HepG2 (cell line): ENCODE data around the gene SCGB3A1. TPM values are rescaled to one million over a fixed set of nuclear protein-coding genes. Genes with fewer than 3 reads are reported as not detected.

ENCODE experiments used
- ATAC-seq: fragments of 200-7000 bp; cut with Tn5 transposase; 3 replicates; pipeline ENCODE4 v1.9.1; 2020; ENCODE audit warnings: mild to moderate bottlenecking, moderate library complexity
- BruUV-seq: library from RNA; stranded (reverse); fragments of 400-500 nt; replicated peaks from 2 replicates; lab custom pipeline; 2021; lab: Mats Ljungman, UMichigan
- CTCF ChIA-PET: fragments of 300-600 bp; formaldehyde crosslinking; extraction: SDS; loops from one replicate; lab custom pipeline; 2021; ENCODE audit warnings: low total read pairs, inconsistent platforms, low intra/inter-chr PET ratio; lab: Yijun Ruan, JAX
- POLR2A ChIA-PET: fragments of 350-600 bp; sonication (Branson Sonifier 250); formaldehyde crosslinking; loops from one replicate; lab custom pipeline; 2020; ENCODE audit warnings: antibody characterized with exemption, inconsistent platforms; lab: Yijun Ruan, JAX
- DNase-seq: peaks from one replicate; pipeline ENCODE4 v3.0.0-alpha.2; 2015; ENCODE audit warnings: low spot score
- FAIRE-seq: peaks from 3 replicates; lab custom pipeline; 2011; peaks lifted over from hg19 to GRCh38; lab: Jason Lieb, UNC
- H2AFZ ChIP-seq: one replicate; pipeline ENCODE4 v1.6.1; 2011; ENCODE audit warnings: low read length, inconsistent platforms
- H3K27ac ChIP-seq: fragments of 300-600 bp; 3 replicates; pipeline ENCODE4 v1.8.0; 2011; ENCODE audit warnings: mixed run types, mild to moderate bottlenecking, mixed read lengths, low read length, inconsistent platforms; ENCODE audit not compliant: insufficient read depth; ENCODE audit errors: extremely low read length
- H3K27me3 ChIP-seq, 2 experiments: fragments of 200-600 bp in 1 of 2; 2 replicates in 1 of 2; 3 replicates in 1 of 2; pipeline versions ENCODE4 v1.6.0 to v1.8.0; 2011; ENCODE audit warnings: low read length in 2 of 2, mild to moderate bottlenecking in 2 of 2, moderate library complexity in 2 of 2, inconsistent platforms in 1 of 2; ENCODE audit not compliant: insufficient read depth in 2 of 2, control insufficient read depth in 1 of 2
- H3K36me3 ChIP-seq, 2 experiments: fragments of 200-600 bp in 1 of 2; replicated peaks in 1 of 2; 2 replicates in 1 of 2; 3 replicates in 1 of 2; pipeline versions ENCODE4 v1.5.1 to v1.8.0; 2011; ENCODE audit warnings: low read length in 2 of 2, inconsistent platforms in 1 of 2; ENCODE audit not compliant: insufficient read depth in 2 of 2, control insufficient read depth in 1 of 2
- H3K4me1 ChIP-seq: 2 replicates; pipeline ENCODE4 v1.5.1; 2012; ENCODE audit warnings: low read length, inconsistent platforms; ENCODE audit not compliant: insufficient read depth
- H3K4me2 ChIP-seq: 2 replicates; pipeline ENCODE4 v1.6.0; 2011; ENCODE audit warnings: low read depth, low read length, inconsistent platforms
- H3K4me3 ChIP-seq, 3 experiments: fragments of 200-600 bp in 1 of 3; sonication (generic), shearing (Covaris generic) in 1 of 3; replicated peaks in 1 of 3; 2 replicates each; pipeline ENCODE4 v1.5.1; 2011 to 2016; ENCODE audit warnings: low read length in 3 of 3, inconsistent platforms in 2 of 3, low read depth in 2 of 3, mild to moderate bottlenecking in 2 of 3, control low read depth in 1 of 3, mixed read lengths in 1 of 3; ENCODE audit not compliant: insufficient read depth in 1 of 3
- H3K79me2 ChIP-seq: one replicate; pipeline ENCODE4 v1.6.1; 2011; ENCODE audit warnings: low read length, inconsistent platforms; ENCODE audit not compliant: insufficient read depth
- H3K9ac ChIP-seq: 2 replicates; pipeline ENCODE4 v1.6.0; 2011; ENCODE audit warnings: mild to moderate bottlenecking, low read depth, low read length, inconsistent platforms; ENCODE audit not compliant: insufficient read depth
- H3K9me3 ChIP-seq: 2 replicates; pipeline ENCODE4 v1.5.1; 2012; ENCODE audit warnings: mild to moderate bottlenecking, low read length
- H4K20me1 ChIP-seq: 2 replicates; pipeline ENCODE4 v1.6.0; 2011; ENCODE audit warnings: inconsistent platforms, mild to moderate bottlenecking, low read length, moderate library complexity; ENCODE audit not compliant: insufficient read depth
- ATF1 ChIP-seq: IDR thresholded peaks from 2 replicates; pipeline ENCODE4 v1.6.1; 2016; ENCODE audit warnings: mild to moderate bottlenecking, control low read depth
- FOXO1 ChIP-seq: sonication (generic); formaldehyde crosslinking; IDR thresholded peaks from 2 replicates; pipeline ENCODE4 v1.4.0; 2020; ENCODE audit warnings: missing genetic modification reagents
- KLF15 ChIP-seq: sonication (generic); formaldehyde crosslinking; IDR thresholded peaks from 2 replicates; pipeline ENCODE4 v1.8.1; 2023; ENCODE audit warnings: borderline replicate concordance, mild to moderate bottlenecking, inconsistent platforms, missing genetic modification reagents, mixed read lengths
- NFRKB ChIP-seq: fragments of 450-650 bp; IDR thresholded peaks from 2 replicates; pipeline ENCODE4 v1.6.1; 2017
- NFYC ChIP-seq: IDR thresholded peaks from 2 replicates; pipeline ENCODE4 v1.6.1; 2016; ENCODE audit warnings: missing genetic modification reagents, missing compliant biosample characterization
- SAP130 ChIP-seq: IDR thresholded peaks from 2 replicates; pipeline ENCODE4 v1.6.1; 2016; ENCODE audit warnings: low read depth
- SP5 ChIP-seq: IDR thresholded peaks from 2 replicates; pipeline ENCODE4 v1.6.1; 2016; ENCODE audit warnings: low read depth, borderline replicate concordance
- SRF ChIP-seq: IDR thresholded peaks from 2 replicates; pipeline ENCODE4 v1.6.1; 2011; ENCODE audit warnings: mild to moderate bottlenecking, low read depth, low read length, moderate library complexity
- SSRP1 ChIP-seq: IDR thresholded peaks from 2 replicates; pipeline ENCODE4 v1.6.1; 2016; ENCODE audit warnings: control low read depth
- SUZ12 ChIP-seq: fragments of 150-350 bp; IDR thresholded peaks from 2 replicates; pipeline ENCODE4 v1.6.1; 2014; ENCODE audit warnings: low read depth, low read length
- TP53 ChIP-seq: sonication (generic); formaldehyde crosslinking; conservative IDR thresholded peaks from 2 replicates; pipeline ENCODE4 v1.4.0; 2020; ENCODE audit warnings: missing genetic modification reagents
- ZNF501 ChIP-seq: sonication (generic); formaldehyde crosslinking; IDR thresholded peaks from 2 replicates; pipeline ENCODE4 v1.5.1; 2020; ENCODE audit warnings: mild to moderate bottlenecking, moderate library complexity, missing genetic modification reagents
- WGBS: methylation state at CpG from one replicate; pipeline ENCODE4 v1.1.6; 2017; ENCODE audit warnings: low lambda C conversion rate; 5-methylcytosine and 5-hydroxymethylcytosine counted together
- in situ Hi-C: cut with HindIII; loops from 2 replicates; pipeline ENCODE4 v1.10.0; 2017; ENCODE audit warnings: low pct_unique_long_range_greater_than_20kb; ENCODE audit not compliant: extremely low pct_ligation_motif_present
- intact Hi-C: fragments of 100-400 bp; cut with micrococcal nuclease; formaldehyde crosslinking; loops from one replicate; pipeline ENCODE4 v1.10.0; 2022; ENCODE audit not compliant: unreplicated experiment
- polyA plus RNA-seq, 8 experiments: library from polyadenylated mRNA; depleted of rRNA in 3 of 8; stranded (reverse) in 7 of 8; unstranded in 1 of 8; fragments of >200 nt; fragmentation: Illumina TruSeq in 4 of 8; extraction: Trizol in 4 of 8; gene quantifications; 2 replicates each; pipeline versions ENCODE4 v1.2.1 to v1.2.3, GENCODE V29; 2011 to 2016; ENCODE audit warnings: low read depth in 4 of 8, missing spikeins in 1 of 8, mixed read lengths in 1 of 8; ENCODE audit not compliant: insufficient read depth in 1 of 8
- total RNA-seq, 5 experiments: library from RNA; depleted of rRNA; stranded (reverse); fragments of >200 nt; fragmentation: Illumina TruSeq; extraction: Trizol; gene quantifications; 2 replicates each; pipeline ENCODE4 v1.2.3, GENCODE V29; 2016; ENCODE audit warnings: low read depth in 1 of 5
- TF ChIP-seq, protein P1 (sequence below): sonication (generic); formaldehyde crosslinking; IDR thresholded peaks from 2 replicates; pipeline ENCODE4 v1.5.0; 2020; ENCODE audit warnings: mild to moderate bottlenecking, low read depth, missing genetic modification reagents, borderline replicate concordance
- TF ChIP-seq, protein P2 (sequence below): sonication (generic); formaldehyde crosslinking; IDR thresholded peaks from one replicate; pipeline ENCODE4 v1.5.1; 2020; ENCODE audit warnings: mild to moderate bottlenecking, missing genetic modification reagents; ENCODE audit errors: not compliant biosample characterization
- TF ChIP-seq, protein P3 (sequence below): sonication (generic); formaldehyde crosslinking; IDR thresholded peaks from 2 replicates; pipeline ENCODE4 v1.9.0; 2021; ENCODE audit warnings: missing genetic modification reagents, mild to moderate bottlenecking, borderline replicate concordance

Gene SCGB3A1
- total and polyA plus RNA-seq, 2 of the 13 experiments (the other 11 are each of a cell fraction or from before 2014, with no cell fraction given), result not detected

DNA sequence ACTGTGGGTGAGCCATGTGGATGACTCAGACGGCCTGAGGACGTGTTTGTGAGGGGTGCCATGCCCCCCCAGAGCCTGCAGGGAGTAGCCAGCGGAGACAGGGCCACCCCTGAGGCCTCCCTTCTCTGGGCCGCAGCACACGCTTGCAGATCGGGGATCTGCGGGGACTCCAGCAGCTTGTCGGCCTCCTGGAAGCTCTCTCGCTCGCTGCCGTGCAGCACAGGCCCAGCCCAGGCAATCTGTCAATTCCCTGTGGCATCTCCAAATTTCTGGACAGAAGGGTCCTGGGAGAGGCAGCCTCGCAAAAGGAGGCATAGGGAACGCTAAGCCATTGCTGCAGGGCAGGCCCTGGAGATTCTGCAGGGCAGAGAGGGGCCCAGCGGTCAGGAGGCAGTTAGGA, 36.9 kb upstream of the SCGB3A1 start (continued):
- TF ChIP-seq ZNF501 (CRISPR knock-in tag) (no peak), SP5 (CRISPR knock-in tag) (no peak), SRF (no peak), SUZ12 (no peak), KLF15 (CRISPR knock-in tag) (no peak), TP53 (CRISPR knock-in tag) (no peak)
- TF ChIP-seq, all 625 proteins: peak for 0

DNA sequence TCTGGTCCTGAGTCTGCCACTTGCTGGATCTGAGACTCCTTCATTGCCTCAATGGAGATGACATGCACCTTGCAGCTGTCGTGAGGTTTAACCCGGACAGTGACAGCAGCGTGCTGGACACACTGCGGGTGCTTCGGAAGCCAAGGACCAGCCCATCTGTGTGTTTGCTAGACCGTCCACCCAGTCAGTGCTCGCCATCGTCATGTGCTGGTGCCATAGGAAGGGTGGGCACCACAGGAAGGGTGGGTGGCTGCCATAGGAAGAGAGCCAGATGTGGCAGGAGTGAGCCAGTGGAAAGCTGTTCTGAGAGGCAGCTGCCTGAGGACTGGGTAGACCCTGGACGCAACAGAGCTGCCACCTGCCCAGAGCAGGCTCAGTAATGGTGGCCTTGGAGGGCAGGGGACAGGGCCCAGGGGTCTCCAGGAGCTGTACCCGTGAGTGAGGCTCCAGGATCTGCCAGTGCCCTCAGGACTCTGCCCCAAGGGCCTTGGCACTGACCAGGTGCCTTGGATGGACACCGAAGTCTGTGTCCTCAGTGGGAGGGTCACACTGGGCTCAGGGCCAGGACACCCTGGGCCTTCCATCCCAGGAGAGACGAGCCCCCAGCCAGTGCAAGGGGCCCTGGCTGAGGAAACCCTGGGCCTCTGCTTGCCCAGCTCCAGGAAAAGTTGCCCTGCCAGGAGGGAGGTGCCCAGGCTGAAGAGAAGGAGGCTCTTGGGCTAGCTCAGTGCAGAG, 36.3 kb upstream of the SCGB3A1 start:
- in situ Hi-C loops (no loop called here), intact Hi-C loops (no loop called here)
- FAIRE-seq (no peak), ATAC-seq (no peak), DNase-seq (no peak)
- Histone ChIP-seq H3K79me2 (no peaks in the 10 kb centered on the region), H3K4me3 (no peak overlapping the region), H3K9me3 (no peaks in the 10 kb centered on the region), H3K4me2 (no peak overlapping the region), H4K20me1 (no peaks in the 10 kb centered on the region), H3K27ac (no peak overlapping the region), H3K27me3 (peaks cover 14 to 77% of the 10 kb centered on the region in 2 experiments; a peak in 4 of 5 replicates), H3K9ac (no peak overlapping the region), H3K36me3 (no peaks in the 10 kb centered on the region), H3K4me1 (no peaks in the 10 kb centered on the region), H2AFZ (no peak overlapping the region)
- CTCF ChIA-PET, result no interaction called here
- no TSS peak for BruUV-seq
- POLR2A ChIA-PET, result no interaction called here
- WGBS, result 16% methylated on average over 6 of the region's 12 CpGs
- no peak for TF ChIP-seq NFYC (CRISPR knock-in tag)
- no peak for TF ChIP-seq FOXO1 (CRISPR knock-in tag)
- TF ChIP-seq ATF1 (CRISPR knock-in tag), result no peak
- TF ChIP-seq NFRKB, result no peak
- TF ChIP-seq, protein P1, sequence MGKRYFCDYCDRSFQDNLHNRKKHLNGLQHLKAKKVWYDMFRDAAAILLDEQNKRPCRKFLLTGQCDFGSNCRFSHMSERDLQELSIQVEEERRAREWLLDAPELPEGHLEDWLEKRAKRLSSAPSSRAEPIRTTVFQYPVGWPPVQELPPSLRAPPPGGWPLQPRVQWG (CRISPR knock-in tag), result no peak
- no peak for TF ChIP-seq SAP130 (CRISPR knock-in tag)
- TF ChIP-seq SSRP1 (CRISPR knock-in tag), result no peak
- TF ChIP-seq, protein P2, sequence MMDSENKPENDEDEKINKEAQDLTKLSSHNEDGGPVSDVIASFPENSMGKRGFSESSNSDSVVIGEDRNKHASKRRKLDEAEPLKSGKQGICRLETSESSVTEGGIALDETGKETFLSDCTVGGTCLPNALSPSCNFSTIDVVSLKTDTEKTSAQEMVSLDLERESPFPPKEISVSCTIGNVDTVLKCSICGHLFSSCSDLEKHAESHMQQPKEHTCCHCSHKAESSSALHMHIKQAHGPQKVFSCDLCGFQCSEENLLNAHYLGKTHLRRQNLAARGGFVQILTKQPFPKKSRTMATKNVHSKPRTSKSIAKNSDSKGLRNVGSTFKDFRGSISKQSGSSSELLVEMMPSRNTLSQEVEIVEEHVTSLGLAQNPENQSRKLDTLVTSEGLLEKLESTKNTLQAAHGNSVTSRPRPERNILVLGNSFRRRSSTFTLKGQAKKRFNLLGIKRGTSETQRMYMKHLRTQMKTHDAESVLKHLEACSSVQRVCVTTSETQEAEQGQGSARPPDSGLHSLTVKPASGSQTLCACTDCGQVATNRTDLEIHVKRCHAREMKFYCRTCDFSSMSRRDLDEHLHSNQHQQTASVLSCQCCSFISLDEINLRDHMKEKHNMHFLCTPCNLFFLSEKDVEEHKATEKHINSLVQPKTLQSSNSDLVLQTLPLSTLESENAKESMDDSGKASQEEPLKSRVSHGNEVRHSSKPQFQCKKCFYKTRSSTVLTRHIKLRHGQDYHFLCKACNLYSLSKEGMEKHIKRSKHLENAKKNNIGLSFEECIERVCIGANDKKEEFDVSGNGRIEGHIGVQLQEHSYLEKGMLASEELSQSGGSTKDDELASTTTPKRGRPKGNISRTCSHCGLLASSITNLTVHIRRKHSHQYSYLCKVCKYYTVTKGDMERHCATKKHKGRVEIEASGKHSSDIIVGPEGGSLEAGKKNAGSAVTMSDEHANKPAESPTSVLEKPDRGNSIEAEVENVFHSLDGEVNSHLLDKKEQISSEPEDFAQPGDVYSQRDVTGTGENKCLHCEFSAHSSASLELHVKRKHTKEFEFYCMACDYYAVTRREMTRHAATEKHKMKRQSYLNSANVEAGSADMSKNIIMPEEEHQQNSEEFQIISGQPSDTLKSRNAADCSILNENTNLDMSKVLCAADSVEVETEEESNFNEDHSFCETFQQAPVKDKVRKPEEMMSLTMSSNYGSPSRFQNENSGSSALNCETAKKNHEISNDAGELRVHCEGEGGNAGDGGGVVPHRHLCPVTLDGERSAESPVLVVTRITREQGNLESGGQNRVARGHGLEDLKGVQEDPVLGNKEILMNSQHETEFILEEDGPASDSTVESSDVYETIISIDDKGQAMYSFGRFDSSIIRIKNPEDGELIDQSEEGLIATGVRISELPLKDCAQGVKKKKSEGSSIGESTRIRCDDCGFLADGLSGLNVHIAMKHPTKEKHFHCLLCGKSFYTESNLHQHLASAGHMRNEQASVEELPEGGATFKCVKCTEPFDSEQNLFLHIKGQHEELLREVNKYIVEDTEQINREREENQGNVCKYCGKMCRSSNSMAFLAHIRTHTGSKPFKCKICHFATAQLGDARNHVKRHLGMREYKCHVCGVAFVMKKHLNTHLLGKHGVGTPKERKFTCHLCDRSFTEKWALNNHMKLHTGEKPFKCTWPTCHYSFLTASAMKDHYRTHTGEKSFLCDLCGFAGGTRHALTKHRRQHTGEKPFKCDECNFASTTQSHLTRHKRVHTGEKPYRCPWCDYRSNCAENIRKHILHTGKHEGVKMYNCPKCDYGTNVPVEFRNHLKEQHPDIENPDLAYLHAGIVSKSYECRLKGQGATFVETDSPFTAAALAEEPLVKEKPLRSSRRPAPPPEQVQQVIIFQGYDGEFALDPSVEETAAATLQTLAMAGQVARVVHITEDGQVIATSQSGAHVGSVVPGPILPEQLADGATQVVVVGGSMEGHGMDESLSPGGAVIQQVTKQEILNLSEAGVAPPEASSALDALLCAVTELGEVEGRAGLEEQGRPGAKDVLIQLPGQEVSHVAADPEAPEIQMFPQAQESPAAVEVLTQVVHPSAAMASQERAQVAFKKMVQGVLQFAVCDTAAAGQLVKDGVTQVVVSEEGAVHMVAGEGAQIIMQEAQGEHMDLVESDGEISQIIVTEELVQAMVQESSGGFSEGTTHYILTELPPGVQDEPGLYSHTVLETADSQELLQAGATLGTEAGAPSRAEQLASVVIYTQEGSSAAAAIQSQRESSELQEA (CRISPR knock-in tag), result no peak
- TF ChIP-seq, protein P3, sequence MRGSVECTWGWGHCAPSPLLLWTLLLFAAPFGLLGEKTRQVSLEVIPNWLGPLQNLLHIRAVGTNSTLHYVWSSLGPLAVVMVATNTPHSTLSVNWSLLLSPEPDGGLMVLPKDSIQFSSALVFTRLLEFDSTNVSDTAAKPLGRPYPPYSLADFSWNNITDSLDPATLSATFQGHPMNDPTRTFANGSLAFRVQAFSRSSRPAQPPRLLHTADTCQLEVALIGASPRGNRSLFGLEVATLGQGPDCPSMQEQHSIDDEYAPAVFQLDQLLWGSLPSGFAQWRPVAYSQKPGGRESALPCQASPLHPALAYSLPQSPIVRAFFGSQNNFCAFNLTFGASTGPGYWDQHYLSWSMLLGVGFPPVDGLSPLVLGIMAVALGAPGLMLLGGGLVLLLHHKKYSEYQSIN (CRISPR knock-in tag), result no peak
